ENCODE data around the gene CDK17.

GRCh38 chr12:96425321-96425720 is 25.1 kb upstream of the CDK17 start:
- no peak for TF ChIP-seq TAF1 (IDR thresholded peaks at IDR 0.05; ENCODE audit: borderline replicate concordance, low read depth, low read length)
- TF ChIP-seq POLR2AphosphoS5 (IDR thresholded peaks at IDR 0.05; ENCODE audit: low read depth, low read length): no peak

Data from GM12892 (cell line).